GM23248 (cell line): Measurements from ENCODE around the gene LMX1B. TPM values are rescaled to one million over a fixed set of nuclear protein-coding genes. Genes with fewer than 3 reads are reported as not detected.
"Not testable (repeated sequence)": the region's sequence is repeated elsewhere in the genome, so short reads cannot be mapped to it uniquely, and the experiment has no call there.

Experiments used
- DNase-seq: peaks from one replicate; pipeline ENCODE4 v3.0.0-alpha.2; 2015
- H2AFZ ChIP-seq: fragments of 200-600 bp; sonication (generic); 2 replicates; pipeline ENCODE4 v1.6.1; 2016; ENCODE audit warnings: antibody characterized with exemption
- H3F3A ChIP-seq: fragments of 200-600 bp; sonication (generic); 2 replicates; pipeline ENCODE4 v1.6.1; 2016; ENCODE audit warnings: mild to moderate bottlenecking, antibody characterized with exemption, mixed run types; ENCODE audit not compliant: insufficient read depth
- H3K27ac ChIP-seq: fragments of 200-600 bp; sonication (generic); 2 replicates; pipeline ENCODE4 v1.5.1; 2016; ENCODE audit warnings: mild to moderate bottlenecking
- H3K27me3 ChIP-seq: fragments of 200-600 bp; sonication (generic); replicated peaks from 2 replicates; pipeline ENCODE4 v1.6.1; 2016; ENCODE audit warnings: mild to moderate bottlenecking; ENCODE audit not compliant: insufficient read depth
- H3K36me3 ChIP-seq: fragments of 200-600 bp; sonication (generic); 2 replicates; pipeline ENCODE4 v1.6.1; 2016; ENCODE audit warnings: low read depth, mild to moderate bottlenecking
- H3K4me1 ChIP-seq: fragments of 200-600 bp; sonication (generic); 2 replicates; pipeline ENCODE4 v1.6.1; 2016; ENCODE audit warnings: mild to moderate bottlenecking; ENCODE audit not compliant: insufficient read depth
- H3K4me2 ChIP-seq: fragments of 200-600 bp; sonication (generic); one replicate; pipeline ENCODE4 v1.6.1; 2016; ENCODE audit warnings: mild to moderate bottlenecking; ENCODE audit not compliant: unreplicated experiment
- H3K4me3 ChIP-seq: fragments of 200-600 bp; sonication (generic); 2 replicates; pipeline ENCODE4 v1.5.1; 2016; ENCODE audit warnings: mild to moderate bottlenecking
- H3K79me2 ChIP-seq: fragments of 200-600 bp; sonication (generic); 2 replicates; pipeline ENCODE4 v1.6.1; 2016; ENCODE audit warnings: mild to moderate bottlenecking; ENCODE audit not compliant: insufficient read depth
- H3K9ac ChIP-seq: fragments of 200-600 bp; sonication (generic); 2 replicates; pipeline ENCODE4 v1.6.1; 2016; ENCODE audit warnings: mild to moderate bottlenecking
- H3K9me2 ChIP-seq: fragments of 200-600 bp; sonication (generic); 2 replicates; pipeline ENCODE4 v1.6.1; 2016; ENCODE audit warnings: mixed run types, mild to moderate bottlenecking, moderate library complexity; ENCODE audit not compliant: insufficient read depth
- H3K9me3 ChIP-seq: fragments of 200-600 bp; sonication (generic); one replicate; pipeline ENCODE4 v1.6.1; 2017; ENCODE audit warnings: low read depth
- H4K20me1 ChIP-seq: fragments of 200-600 bp; sonication (generic); 2 replicates; pipeline ENCODE4 v1.6.0; 2016; ENCODE audit not compliant: insufficient read depth
- EZH2 ChIP-seq: fragments of 200-600 bp; sonication (generic); IDR thresholded peaks from 2 replicates; pipeline ENCODE4 v1.6.1; 2018; ENCODE audit warnings: antibody characterized with exemption, mild to moderate bottlenecking; ENCODE audit not compliant: insufficient read depth, poor library complexity, severe bottlenecking
- EZH2phosphoT487 ChIP-seq: fragments of 200-600 bp; sonication (generic); IDR thresholded peaks from 2 replicates; pipeline ENCODE4 v1.6.1; 2018; ENCODE audit warnings: antibody characterized with exemption, moderate library complexity, mild to moderate bottlenecking, low read depth; ENCODE audit not compliant: insufficient read depth
- WGBS, 2 experiments: methylation state at CpG; one replicate each; pipeline ENCODE4 v1.1.6; 2015 to 2017; ENCODE audit warnings: low lambda C conversion rate in 2 of 2, low coverage in 1 of 2; ENCODE audit errors: missing lambda C conversion rate in 2 of 2; 5-methylcytosine and 5-hydroxymethylcytosine counted together
- in situ Hi-C: fragments of 300-500 bp; cut with MboI; formaldehyde crosslinking; loops from 2 replicates; pipeline ENCODE4 v1.15.0; 2020
- polyA plus RNA-seq: library from polyadenylated mRNA; unstranded; fragments of >200 nt; fragmentation: Nextera tagmentation; extraction: Ambion mirVana; gene quantifications from 2 replicates; pipeline ENCODE4 v1.2.1, GENCODE V29; 2016
- total RNA-seq: library from RNA; depleted of rRNA; stranded (reverse); fragments of >200 nt; shearing (Covaris generic); gene quantifications from 2 replicates; pipeline ENCODE4 v1.2.3, GENCODE V29; 2014

The LMX1B gene
- total and polyA plus RNA-seq, 2 experiments from 2014 or later = not detected

DNA sequence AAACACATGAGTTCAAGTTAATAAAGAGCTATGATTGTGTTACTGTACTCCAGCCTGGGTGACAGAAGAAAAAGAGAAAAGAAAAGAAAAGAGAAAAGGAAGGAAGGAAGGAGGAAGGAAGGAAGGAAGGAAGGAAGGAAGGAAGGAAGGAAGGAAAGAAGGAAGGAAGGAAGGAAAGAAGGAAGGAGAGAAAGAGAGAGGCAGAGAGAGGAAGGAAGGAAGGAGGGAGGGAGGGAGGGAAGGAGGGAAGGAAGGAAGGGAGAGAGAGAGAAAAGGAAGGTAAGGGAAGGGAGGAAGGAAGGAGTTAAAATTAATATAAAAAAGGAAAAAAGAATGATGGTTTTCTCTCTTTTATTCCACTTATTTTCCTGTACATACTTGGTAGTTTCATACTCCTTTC is 101.7 kb downstream of the LMX1B start:
- no peaks in the 10 kb centered on the region for H3F3A ChIP-seq
- no peaks in the 10 kb centered on the region for H3K79me2 ChIP-seq
- no peak overlapping the region for H3K4me2 ChIP-seq
- peaks cover 22% of the 10 kb centered on the region for H3K27me3 ChIP-seq
- no peak for DNase-seq
- H2AFZ ChIP-seq = no peak overlapping the region
- no peaks in the 10 kb centered on the region for H3K9me2 ChIP-seq
- no peaks in the 10 kb centered on the region for H4K20me1 ChIP-seq
- no peaks in the 10 kb centered on the region for H3K36me3 ChIP-seq
- H3K4me3 ChIP-seq = no peak overlapping the region
- TF ChIP-seq EZH2 (no peak), EZH2phosphoT487 (no peak)
- H3K4me1 ChIP-seq = no peaks in the 10 kb centered on the region
- H3K9ac ChIP-seq = no peak overlapping the region
- H3K9me3 ChIP-seq = no peaks in the 10 kb centered on the region
- no peak overlapping the region for H3K27ac ChIP-seq
- in situ Hi-C loops = no loop called here

DNA sequence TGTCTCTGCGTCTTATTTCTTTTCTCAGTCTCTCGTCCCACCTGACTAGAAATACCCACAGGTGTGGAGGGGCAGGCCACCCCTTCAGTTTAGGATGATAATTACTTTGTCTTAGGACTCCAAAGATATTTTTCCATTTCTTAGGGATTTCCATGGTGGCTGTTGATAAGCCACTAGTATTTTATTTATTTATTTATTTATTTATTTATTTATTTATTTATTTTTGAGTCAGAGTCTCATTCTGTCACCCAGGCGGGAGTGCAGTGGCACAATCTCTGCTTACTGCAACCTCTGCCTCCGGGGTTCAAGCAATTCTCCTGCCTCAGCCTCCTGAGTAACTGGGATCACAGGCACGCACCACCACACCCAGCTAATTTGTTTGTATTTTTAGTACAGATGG is 103.7 kb downstream of the LMX1B start:
- H2AFZ ChIP-seq, H3K4me1 ChIP-seq, H3K4me2 ChIP-seq, H3K9ac ChIP-seq, DNase-seq, H3K27ac ChIP-seq, H3K4me3 ChIP-seq, H3K9me3 ChIP-seq, H3K79me2 ChIP-seq, in situ Hi-C loops, H3K36me3 ChIP-seq, H3F3A ChIP-seq, H4K20me1 ChIP-seq, H3K9me2 ChIP-seq: not testable (repeated sequence)
- 61 to 70% methylated on average over 5 of the region's 5 CpGs for WGBS, 2 experiments
- peaks cover 14% of the 10 kb centered on the region for H3K27me3 ChIP-seq

GRCh38 chr9:126719618-126720031 is 105.9 kb downstream of the LMX1B start:
- no peak for TF ChIP-seq EZH2
- TF ChIP-seq EZH2phosphoT487 = no peak
- H3K36me3 ChIP-seq = no peaks in the 10 kb centered on the region
- H3K9me3 ChIP-seq = no peaks in the 10 kb centered on the region
- in situ Hi-C loops = no loop called here
- DNase-seq = peak; percentile 36
- H3K4me2 ChIP-seq = no peak overlapping the region
- H3K79me2 ChIP-seq = no peaks in the 10 kb centered on the region
- H3K4me3 ChIP-seq = no peak overlapping the region
- H3K27me3 ChIP-seq = peaks cover 6% of the 10 kb centered on the region
- no peaks in the 10 kb centered on the region for H3K9me2 ChIP-seq
- no peak overlapping the region for H3K9ac ChIP-seq
- no peak overlapping the region for H2AFZ ChIP-seq
- H3F3A ChIP-seq = no peaks in the 10 kb centered on the region
- WGBS, 2 experiments = 48 to 49% methylated on average over 6 of the region's 6 CpGs
- no peaks in the 10 kb centered on the region for H3K4me1 ChIP-seq
- H4K20me1 ChIP-seq = no peaks in the 10 kb centered on the region
- no peak overlapping the region for H3K27ac ChIP-seq

DNA sequence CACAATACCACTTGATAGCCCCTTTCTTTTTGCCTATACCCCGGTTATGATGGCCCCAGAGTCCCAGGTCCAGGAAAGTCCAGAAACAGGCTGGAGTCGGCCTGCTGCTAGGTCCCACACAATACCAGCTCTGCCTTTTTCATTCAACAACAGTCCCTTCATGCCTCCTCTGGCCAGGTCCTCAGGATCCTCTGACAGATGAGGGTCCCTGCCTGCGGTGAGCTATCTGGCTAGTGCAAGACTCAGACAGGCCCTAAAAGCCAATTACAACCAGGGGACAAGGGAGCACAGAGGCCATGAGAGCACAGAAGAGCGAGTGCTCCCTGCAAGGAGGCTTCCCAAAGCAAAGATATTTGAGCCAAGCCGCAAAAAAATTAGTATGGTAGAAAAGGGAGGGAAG is 106.3 kb downstream of the LMX1B start:
- H3K27me3 ChIP-seq = peaks cover 5% of the 10 kb centered on the region
- H3K4me3 ChIP-seq = no peak overlapping the region
- no peak for DNase-seq
- H4K20me1 ChIP-seq = no peaks in the 10 kb centered on the region
- no peaks in the 10 kb centered on the region for H3K9me2 ChIP-seq
- H3K36me3 ChIP-seq = no peaks in the 10 kb centered on the region
- no peaks in the 10 kb centered on the region for H3K79me2 ChIP-seq
- in situ Hi-C loops = no loop called here
- H3K9ac ChIP-seq = no peak overlapping the region
- 81 to 84% methylated on average over 5 of the region's 5 CpGs for WGBS, 2 experiments
- no peak overlapping the region for H3K4me2 ChIP-seq
- H2AFZ ChIP-seq = no peak overlapping the region
- TF ChIP-seq EZH2 (no peak), EZH2phosphoT487 (no peak)
- H3F3A ChIP-seq = no peaks in the 10 kb centered on the region
- H3K4me1 ChIP-seq = no peaks in the 10 kb centered on the region
- no peaks in the 10 kb centered on the region for H3K9me3 ChIP-seq
- H3K27ac ChIP-seq = no peak overlapping the region
